ENCODE data around the gene ZBTB4. TPM values are rescaled to one million over a fixed set of nuclear protein-coding genes. Genes with fewer than 3 reads are reported as not detected.

The ZBTB4 gene
- total RNA-seq, 4 donors from 2014 or later = 60.5 to 64.1 (median 63.0) TPM

GRCh38 chr17:7468804-7469389, 10.5 kb downstream of the ZBTB4 start:
- 74 to 82% methylated on average over 12 of the region's 12 CpGs for WGBS, 2 donors
- peaks cover 0 to 70% (median 21%) of the 10 kb centered on the region in 4 donors for H3K4me1 ChIP-seq
- H3K27me3 ChIP-seq = no peaks in the 10 kb centered on the region
- peak overlapping the region in 1 of 4 donors; percentile 33 for H3K27ac ChIP-seq
- peaks cover 0 to 28% (median 0%) of the 10 kb centered on the region in 3 donors for H3K36me3 ChIP-seq
- H3K9me3 ChIP-seq = no peaks in the 10 kb centered on the region
- H3K4me3 ChIP-seq = no peak overlapping the region
- no peak for TF ChIP-seq EP300 (IDR thresholded peaks at IDR 0.05)
- no peak for TF ChIP-seq POLR2A (IDR thresholded peaks at IDR 0.05)
- TF ChIP-seq, protein P1, sequence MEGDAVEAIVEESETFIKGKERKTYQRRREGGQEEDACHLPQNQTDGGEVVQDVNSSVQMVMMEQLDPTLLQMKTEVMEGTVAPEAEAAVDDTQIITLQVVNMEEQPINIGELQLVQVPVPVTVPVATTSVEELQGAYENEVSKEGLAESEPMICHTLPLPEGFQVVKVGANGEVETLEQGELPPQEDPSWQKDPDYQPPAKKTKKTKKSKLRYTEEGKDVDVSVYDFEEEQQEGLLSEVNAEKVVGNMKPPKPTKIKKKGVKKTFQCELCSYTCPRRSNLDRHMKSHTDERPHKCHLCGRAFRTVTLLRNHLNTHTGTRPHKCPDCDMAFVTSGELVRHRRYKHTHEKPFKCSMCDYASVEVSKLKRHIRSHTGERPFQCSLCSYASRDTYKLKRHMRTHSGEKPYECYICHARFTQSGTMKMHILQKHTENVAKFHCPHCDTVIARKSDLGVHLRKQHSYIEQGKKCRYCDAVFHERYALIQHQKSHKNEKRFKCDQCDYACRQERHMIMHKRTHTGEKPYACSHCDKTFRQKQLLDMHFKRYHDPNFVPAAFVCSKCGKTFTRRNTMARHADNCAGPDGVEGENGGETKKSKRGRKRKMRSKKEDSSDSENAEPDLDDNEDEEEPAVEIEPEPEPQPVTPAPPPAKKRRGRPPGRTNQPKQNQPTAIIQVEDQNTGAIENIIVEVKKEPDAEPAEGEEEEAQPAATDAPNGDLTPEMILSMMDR (IDR thresholded peaks at IDR 0.05) = no peak
- DNase-seq (ENCODE audit: low spot score in 2 of 2) = no peak

- WGBS, 2 donors = 92 to 93% methylated on average over 10 to 11 of the region's 11 CpGs
- H3K4me1 ChIP-seq = peaks cover 0 to 66% (median 21%) of the 10 kb centered on the region in 4 donors
- H3K4me3 ChIP-seq = no peak overlapping the region
Measured at GRCh38 chr17:7468290-7468689, 11.1 kb downstream of the ZBTB4 start.

DNA sequence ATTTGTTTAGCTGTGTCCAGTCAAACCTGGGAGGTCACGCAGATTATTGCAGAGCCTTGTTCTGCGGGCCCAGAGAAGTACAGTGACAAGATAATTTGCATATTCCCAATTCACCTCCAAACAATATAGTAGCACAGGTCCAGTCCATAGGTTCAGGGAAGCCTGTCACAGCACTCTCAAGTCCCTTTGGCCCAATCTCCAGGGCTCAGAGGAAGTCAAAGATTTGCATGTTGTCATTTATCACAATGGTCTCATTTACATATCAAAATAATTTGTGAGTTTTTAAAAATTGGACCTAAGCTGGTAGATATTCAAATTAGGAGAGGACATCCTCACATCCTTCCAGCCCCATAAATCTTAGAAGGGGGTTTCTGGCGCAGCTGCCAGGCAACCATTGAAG, 11.9 kb downstream of the ZBTB4 start:
- TF ChIP-seq EP300 (IDR thresholded peaks at IDR 0.05) (no peak), POLR2A (IDR thresholded peaks at IDR 0.05) (no peak)
- TF ChIP-seq, protein P1 (IDR thresholded peaks at IDR 0.05) = no peak
- no peak for DNase-seq (ENCODE audit: low spot score in 2 of 2)
- Histone ChIP-seq H3K9me3 (no peaks in the 10 kb centered on the region), H3K36me3 (peaks cover 0 to 42% (median 8%) of the 10 kb centered on the region in 3 donors), H3K4me1 (peaks cover 0 to 66% (median 21%) of the 10 kb centered on the region in 4 donors), H3K4me3 (no peak overlapping the region), H3K27ac (peak overlapping the region in 3 of 4 donors; percentile 5 to 88 (median 77)), H3K27me3 (no peaks in the 10 kb centered on the region)
- WGBS, 2 donors = 78 to 85% methylated on average over 3 of the region's 3 CpGs

More at GRCh38 chr17:7468290-7468689, 11.1 kb downstream of the ZBTB4 start:
- H3K36me3 ChIP-seq = peaks cover 0 to 34% (median 0%) of the 10 kb centered on the region in 3 donors
- no peak for DNase-seq (ENCODE audit: low spot score in 2 of 2)
- TF ChIP-seq, protein P1 (IDR thresholded peaks at IDR 0.05) = no peak
- TF ChIP-seq EP300 (IDR thresholded peaks at IDR 0.05) (no peak), POLR2A (IDR thresholded peaks at IDR 0.05) (no peak)
- H3K27me3 ChIP-seq = no peaks in the 10 kb centered on the region
- H3K27ac ChIP-seq = peak overlapping the region in 1 of 4 donors; percentile 33
- H3K9me3 ChIP-seq = no peaks in the 10 kb centered on the region

- no peaks in the 10 kb centered on the region for H3K9me3 ChIP-seq
- H3K4me1 ChIP-seq = peaks cover 0 to 66% (median 21%) of the 10 kb centered on the region in 4 donors
- WGBS, 2 donors = 55 to 57% methylated on average over 16 of the region's 16 CpGs
- TF ChIP-seq EP300 (IDR thresholded peaks at IDR 0.05) = peak in 1 of 2 donors; percentile 57
- TF ChIP-seq, protein P1 (IDR thresholded peaks at IDR 0.05) = no peak
- peak overlapping the region in 3 of 4 donors; percentile 27 to 88 (median 77) for H3K27ac ChIP-seq
- DNase-seq (ENCODE audit: low spot score in 2 of 2) = peak in 1 of 2 donors; percentile 71
- peaks cover 0 to 49% (median 9%) of the 10 kb centered on the region in 3 donors for H3K36me3 ChIP-seq
- no peak overlapping the region for H3K4me3 ChIP-seq
- H3K27me3 ChIP-seq = no peaks in the 10 kb centered on the region
Measured at GRCh38 chr17:7466639-7467341, 12.6 kb downstream of the ZBTB4 start.

DNA sequence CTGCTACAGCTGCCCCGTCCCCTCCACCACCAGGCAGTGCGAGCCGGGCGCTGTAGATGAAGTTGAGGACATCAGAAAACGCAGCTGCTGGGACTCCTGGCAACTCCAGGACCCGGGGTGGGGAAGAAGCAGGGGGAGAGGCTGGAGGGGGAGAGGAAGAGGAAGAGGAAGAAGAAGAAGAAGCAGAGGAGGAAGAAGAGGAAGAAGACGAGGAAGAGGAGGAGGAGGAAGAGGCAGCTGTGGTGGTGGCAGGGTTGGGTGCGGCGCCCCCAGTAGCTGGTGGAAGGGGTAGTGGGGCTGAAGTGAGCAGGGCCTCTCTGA, 13.2 kb downstream of the ZBTB4 start:
- Histone ChIP-seq H3K9me3 (no peaks in the 10 kb centered on the region), H3K36me3 (peaks cover 0 to 53% (median 9%) of the 10 kb centered on the region in 3 donors), H3K4me3 (no peak overlapping the region), H3K27ac (peak overlapping the region in 3 of 4 donors; percentile 27 to 88 (median 77)), H3K27me3 (no peaks in the 10 kb centered on the region), H3K4me1 (peaks cover 0 to 65% (median 21%) of the 10 kb centered on the region in 4 donors)
- no peak for DNase-seq (ENCODE audit: low spot score in 2 of 2)
- 69 to 78% methylated on average over 9 of the region's 9 CpGs for WGBS, 2 donors
- no peak for TF ChIP-seq EP300 (IDR thresholded peaks at IDR 0.05)
- TF ChIP-seq POLR2A (IDR thresholded peaks at IDR 0.05) = no peak
- TF ChIP-seq, protein P1 (IDR thresholded peaks at IDR 0.05) = no peak

Measured in tibial nerve (tissue), 4 donors.